H1 (cell line): ENCODE measurements around the gene DNA2. TPM values are rescaled to one million over a fixed set of nuclear protein-coding genes. Genes with fewer than 3 reads are reported as not detected.

Experiments
- CTCF ChIA-PET: fragments of 300-600 bp; sonication (Branson Sonifier 250); formaldehyde crosslinking; loops from one replicate; lab custom pipeline; 2021; ENCODE audit not compliant: partially characterized antibody; lab: Charles Lee
- POLR2A ChIA-PET: fragments of 300-600 bp; sonication (Branson Sonifier 250); formaldehyde crosslinking; loops from one replicate; lab custom pipeline; 2021; ENCODE audit warnings: inconsistent platforms; ENCODE audit not compliant: partially characterized antibody; lab: Charles Lee
- DNase-seq, 2 experiments: peaks; one replicate each; pipeline versions ENCODE4 v3.0.0 to v3.0.0-alpha.2; 2010 to 2022; ENCODE audit warnings: low spot score in 2 of 2, low read depth in 1 of 2, mixed read lengths in 1 of 2
- FAIRE-seq: peaks from 2 replicates; lab custom pipeline; 2011; peaks lifted over from hg19 to GRCh38; lab: Jason Lieb, UNC
- H2AFZ ChIP-seq: 2 replicates; pipeline ENCODE4 v1.8.1; 2012; ENCODE audit warnings: low read length, inconsistent platforms
- H2AK5ac ChIP-seq: 2 replicates; pipeline ENCODE4 v1.6.1; 2013; ENCODE audit warnings: low read depth, low read length
- H2BK120ac ChIP-seq: replicated peaks from 2 replicates; pipeline ENCODE3; 2013; ENCODE audit warnings: low read depth, low read length, inconsistent platforms
- H2BK12ac ChIP-seq: 2 replicates; pipeline ENCODE4 v1.6.1; 2013; ENCODE audit warnings: low read depth, low read length
- H2BK15ac ChIP-seq: 2 replicates; pipeline ENCODE4 v1.6.1; 2013; ENCODE audit warnings: low read length
- H2BK20ac ChIP-seq: 2 replicates; pipeline ENCODE4 v1.6.1; 2013; ENCODE audit warnings: low read length
- H2BK5ac ChIP-seq: 2 replicates; pipeline ENCODE4 v1.6.1; 2013; ENCODE audit warnings: low read depth, low read length
- H3K14ac ChIP-seq: 2 replicates; pipeline ENCODE4 v1.6.1; 2013; ENCODE audit warnings: inconsistent platforms; ENCODE audit not compliant: insufficient read length
- H3K18ac ChIP-seq: 2 replicates; pipeline ENCODE4 v1.6.1; 2013; ENCODE audit warnings: low read length; ENCODE audit errors: extremely low read depth
- H3K23ac ChIP-seq: 2 replicates; pipeline ENCODE4 v1.6.1; 2013; ENCODE audit warnings: inconsistent platforms; ENCODE audit not compliant: insufficient read length
- H3K23me2 ChIP-seq: 2 replicates; pipeline ENCODE4 v1.6.1; 2013; ENCODE audit warnings: low read depth, low read length
- H3K27ac ChIP-seq: 2 replicates; pipeline ENCODE4 v1.6.1; 2011; ENCODE audit warnings: low read depth, low read length, inconsistent platforms
- H3K27me3 ChIP-seq, 4 experiments: replicated peaks in 1 of 4; 1 replicate in 1 of 4; 2 replicates in 3 of 4; pipeline versions ENCODE4 v1.6.1 to v1.8.1; 2011 to 2013; ENCODE audit warnings: low read length in 3 of 4, mild to moderate bottlenecking in 3 of 4, inconsistent platforms in 2 of 4, mixed read lengths in 2 of 4, moderate library complexity in 1 of 4; ENCODE audit not compliant: control insufficient read depth in 3 of 4, insufficient read depth in 3 of 4; ENCODE audit errors: extremely low read depth in 1 of 4
- H3K36me3 ChIP-seq, 4 experiments: 2 replicates each; pipeline versions ENCODE4 v1.6.1 to v1.8.1; 2011 to 2013; ENCODE audit warnings: mild to moderate bottlenecking in 4 of 4, low read length in 3 of 4, moderate library complexity in 2 of 4, control low read depth in 1 of 4, inconsistent platforms in 1 of 4; ENCODE audit not compliant: insufficient read depth in 4 of 4, control insufficient read depth in 2 of 4
- H3K4ac ChIP-seq: replicated peaks from 2 replicates; pipeline ENCODE3; 2013; ENCODE audit warnings: low read length, low read depth, mixed read lengths, inconsistent platforms; ENCODE audit not compliant: insufficient read length
- H3K4me1 ChIP-seq, 4 experiments: replicated peaks in 1 of 4; 1 replicate in 1 of 4; 2 replicates in 3 of 4; pipeline versions ENCODE4 v1.6.1 to v1.8.1; 2011 to 2013; ENCODE audit warnings: low read length in 3 of 4, inconsistent platforms in 2 of 4, mixed read lengths in 1 of 4; ENCODE audit not compliant: insufficient read depth in 4 of 4, control insufficient read depth in 3 of 4
- H3K4me2 ChIP-seq, 2 experiments: 2 replicates each; pipeline versions ENCODE4 v1.6.1 to v1.8.1; 2011 to 2013; ENCODE audit warnings: low read depth in 2 of 2, low read length in 2 of 2, control low read depth in 1 of 2, inconsistent platforms in 1 of 2, mild to moderate bottlenecking in 1 of 2; ENCODE audit not compliant: insufficient read depth in 1 of 2
- H3K4me3 ChIP-seq, 4 experiments: fragments of 200-600, 300-600 bp in 1 of 4; sonication (generic), shearing (Covaris generic), sonication (Bioruptor Twin) in 1 of 4; 2 replicates each; pipeline versions ENCODE4 v1.5.1 to v1.8.1; 2011 to 2016; ENCODE audit warnings: low read length in 4 of 4, low read depth in 3 of 4, control low read depth in 2 of 4, inconsistent platforms in 2 of 4, mild to moderate bottlenecking in 2 of 4, mixed read lengths in 1 of 4, moderate library complexity in 1 of 4; ENCODE audit not compliant: insufficient read depth in 2 of 4; ENCODE audit errors: extremely low read depth in 1 of 4
- H3K56ac ChIP-seq: replicated peaks from 2 replicates; pipeline ENCODE3; 2013; ENCODE audit warnings: low read depth, mild to moderate bottlenecking, mixed read lengths, low read length, inconsistent platforms; ENCODE audit not compliant: insufficient read length
- H3K79me1 ChIP-seq: 2 replicates; pipeline ENCODE4 v1.6.1; 2013; ENCODE audit warnings: low read depth, low read length, control low read depth
- H3K79me2 ChIP-seq, 2 experiments: 2 replicates each; pipeline versions ENCODE4 v1.6.1 to v1.8.1; 2012 to 2013; ENCODE audit warnings: low read length in 2 of 2, mild to moderate bottlenecking in 2 of 2, inconsistent platforms in 1 of 2; ENCODE audit not compliant: insufficient read depth in 2 of 2, control insufficient read depth in 1 of 2
- H3K9ac ChIP-seq, 4 experiments: replicated peaks in 1 of 4; 1 replicate in 1 of 4; 2 replicates in 3 of 4; pipeline versions ENCODE4 v1.6.1 to v1.8.1; 2011 to 2013; ENCODE audit warnings: low read depth in 3 of 4, low read length in 3 of 4, control low read depth in 2 of 4, mild to moderate bottlenecking in 2 of 4, moderate library complexity in 2 of 4, inconsistent platforms in 1 of 4; ENCODE audit errors: extremely low read depth in 1 of 4
- H3K9me3 ChIP-seq, 2 experiments: 2 replicates each; pipeline versions ENCODE4 v1.6.1 to v1.8.1; 2012 to 2013; ENCODE audit warnings: mild to moderate bottlenecking in 2 of 2, moderate library complexity in 2 of 2, control low read depth in 1 of 2, inconsistent platforms in 1 of 2, low read depth in 1 of 2, low read length in 1 of 2, mixed read lengths in 1 of 2; ENCODE audit not compliant: insufficient read depth in 2 of 2
- H4K20me1 ChIP-seq, 2 experiments: replicated peaks in 1 of 2; 2 replicates each; pipeline versions ENCODE3 to v1.8.1; 2011 to 2013; ENCODE audit warnings: inconsistent platforms in 2 of 2, low read length in 2 of 2, mild to moderate bottlenecking in 1 of 2; ENCODE audit not compliant: insufficient read depth in 2 of 2, control insufficient read depth in 1 of 2
- H4K5ac ChIP-seq: 2 replicates; pipeline ENCODE4 v1.6.1; 2013; ENCODE audit warnings: low read length, low read depth, mixed read lengths, inconsistent platforms; ENCODE audit not compliant: insufficient read length
- H4K8ac ChIP-seq: 2 replicates; pipeline ENCODE4 v1.8.0; 2013; ENCODE audit warnings: mild to moderate bottlenecking, moderate library complexity, low read length, inconsistent platforms; ENCODE audit not compliant: insufficient read depth; ENCODE audit errors: extremely low read depth
- H4K91ac ChIP-seq: replicated peaks from 2 replicates; pipeline ENCODE3; 2013; ENCODE audit warnings: low read length, mixed read lengths, inconsistent platforms; ENCODE audit not compliant: insufficient read length
- JUND ChIP-seq: IDR thresholded peaks from 2 replicates; pipeline ENCODE4 v1.6.1; 2011; ENCODE audit warnings: mild to moderate bottlenecking, improper control_type of control experiment, low read length
- KDM1A ChIP-seq: fragments of 200-600, 300-600 bp; sonication (generic); IDR thresholded peaks from 2 replicates; pipeline ENCODE4 v1.7.1; 2016; ENCODE audit warnings: mild to moderate bottlenecking, low read length, borderline replicate concordance
- RBBP5 ChIP-seq: IDR thresholded peaks from 2 replicates; pipeline ENCODE4 v1.7.1; 2012; ENCODE audit warnings: low read depth, mild to moderate bottlenecking, inconsistent platforms, low read length, moderate library complexity, borderline replicate concordance
- SAP30 ChIP-seq: fragments of 300-600 bp; sonication (generic); IDR thresholded peaks from 2 replicates; pipeline ENCODE4 v1.7.1; 2012; ENCODE audit warnings: low read length, moderate library complexity, mild to moderate bottlenecking, inconsistent platforms; ENCODE audit not compliant: insufficient read depth, insufficient replicate concordance
- WGBS, 2 experiments: shearing (Covaris generic) in 1 of 2; methylation state at CpG; one replicate each; pipeline versions ENCODE4 v1.1.6 to v1.1.7; 2013 to 2015; ENCODE audit warnings: low lambda C conversion rate in 2 of 2, mixed read lengths in 2 of 2, inconsistent platforms in 1 of 2, low coverage in 1 of 2, missing lambda C conversion rate in 1 of 2; ENCODE audit not compliant: insufficient replicate concordance in 2 of 2, insufficient coverage in 1 of 2, insufficient read length in 1 of 2; ENCODE audit errors: extremely low coverage in 1 of 2, missing lambda C conversion rate in 1 of 2; 5-methylcytosine and 5-hydroxymethylcytosine counted together
- polyA plus RNA-seq, 7 experiments: library from polyadenylated mRNA; depleted of rRNA in 3 of 7; stranded (reverse) in 5 of 7; unstranded in 2 of 7; fragments of >200 nt in 5 of 7; fragments of 200-250 nt in 2 of 7; gene quantifications; 1 replicate in 5 of 7; 2 replicates in 1 of 7; 4 replicates in 1 of 7; pipeline versions ENCODE4 v1.2.1 to v1.2.3, GENCODE V29; 2011 to 2013; ENCODE audit warnings: missing spikeins in 2 of 7, mixed read lengths in 2 of 7
- total RNA-seq: library from RNA; stranded (reverse); fragmentation: NEBNext Ultra II Directional; extraction: Animal tissue kit (Norgen Biotek cat#: 25700); gene quantifications from 2 replicates; pipeline ENCODE4 v1.2.1, GENCODE V29; 2021

DNA2 gene
- total and polyA plus RNA-seq, 2 of the 8 experiments (the other 6 are each of a cell fraction or from before 2014, with no cell fraction given): 16.0 to 57.9 TPM

GRCh38 chr10:68502846-68503245 is 31.1 kb upstream of the DNA2 start:
- Histone ChIP-seq H4K8ac (no peak overlapping the region), H3K56ac (no peak overlapping the region), H2BK20ac (no peak overlapping the region), H2BK15ac (no peak overlapping the region), H3K4me2 (no peak overlapping the region), H3K23ac (no peak overlapping the region), H2AFZ (no peak overlapping the region), H2BK120ac (no peak overlapping the region), H4K5ac (no peak overlapping the region), H3K14ac (no peak overlapping the region), H3K36me3 (no peaks in the 10 kb centered on the region; a peak in 2 of 8 replicates), H3K18ac (no peak overlapping the region), H3K4me3 (no peak overlapping the region), H2BK12ac (no peak overlapping the region), H3K4ac (no peak overlapping the region), H3K79me2 (no peaks in the 10 kb centered on the region), H3K9ac (no peak overlapping the region), H3K23me2 (no peaks in the 10 kb centered on the region), H4K20me1 (no peaks in the 10 kb centered on the region), H3K79me1 (no peaks in the 10 kb centered on the region), H3K27ac (no peak overlapping the region), H4K91ac (no peak overlapping the region), H3K9me3 (no peaks in the 10 kb centered on the region), H2AK5ac (no peak overlapping the region), H3K27me3 (no peaks in the 10 kb centered on the region), H2BK5ac (no peak overlapping the region), H3K4me1 (0 out of 7 replicates have a peak, but pooled peaks cover 0 to 2% (median 0%) of the 10 kb centered on the region in 4 experiments)
- DNase-seq: no peak
- CTCF ChIA-PET: no interaction called here
- POLR2A ChIA-PET: interaction anchor here (1.1 kb wide), 1 partner anchor 449 kb away, joined by 4 read pairs; no protein-coding TSS in a partner anchor
- FAIRE-seq: no peak
- 79% methylated on average over 1 of the region's 1 CpG; no CpG with 5 or more reads in 1 of the 2 experiments for WGBS, 2 experiments
- TF ChIP-seq JUND (no peak), RBBP5 (no peak), SAP30 (no peak), KDM1A (no peak)
